Measurements from ENCODE around the gene ATXN7L1. TPM values are rescaled to one million over a fixed set of nuclear protein-coding genes. Genes with fewer than 3 reads are reported as not detected.

Gene ATXN7L1
- total RNA-seq, 1 experiment from 2014 or later: 14.6 TPM

DNA sequence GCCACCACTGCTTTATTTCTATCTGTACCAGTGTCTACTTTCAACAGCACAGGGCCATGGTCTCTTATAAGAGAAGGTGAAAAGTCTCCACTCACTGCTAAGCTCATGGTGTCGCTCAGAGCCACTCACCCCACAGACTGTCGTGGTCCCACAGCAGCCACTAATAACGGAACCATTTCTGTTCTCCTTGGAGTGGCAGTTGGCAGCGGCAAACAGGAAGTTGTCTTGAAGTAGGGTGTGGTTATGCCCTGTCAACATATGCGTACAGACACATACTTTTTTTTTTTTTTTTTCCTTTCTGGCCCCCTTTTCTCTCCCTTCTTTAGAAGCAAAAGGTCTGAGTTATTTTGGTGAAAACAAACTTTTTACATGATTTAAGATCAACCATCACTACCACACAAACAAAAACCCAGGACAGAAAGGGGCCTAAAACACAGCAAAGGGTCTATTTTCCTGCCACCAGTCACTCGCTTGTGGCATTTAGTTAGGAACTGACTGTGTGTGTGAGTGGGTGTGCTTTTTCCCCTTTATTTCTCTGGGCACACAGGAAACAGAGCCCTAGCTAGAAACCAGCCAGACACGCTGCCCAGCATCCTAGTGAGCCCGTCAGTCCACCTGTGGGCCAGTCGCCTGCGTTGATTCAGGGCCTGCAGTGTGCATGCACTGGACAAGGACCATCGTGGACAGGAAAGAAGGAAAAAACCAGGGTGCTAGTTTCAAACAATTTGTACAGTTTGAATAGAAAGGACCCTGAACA lies 198.4 kb downstream of the ATXN7L1 start:
- BruUV-seq (replicated peaks): no TSS peak

DNA sequence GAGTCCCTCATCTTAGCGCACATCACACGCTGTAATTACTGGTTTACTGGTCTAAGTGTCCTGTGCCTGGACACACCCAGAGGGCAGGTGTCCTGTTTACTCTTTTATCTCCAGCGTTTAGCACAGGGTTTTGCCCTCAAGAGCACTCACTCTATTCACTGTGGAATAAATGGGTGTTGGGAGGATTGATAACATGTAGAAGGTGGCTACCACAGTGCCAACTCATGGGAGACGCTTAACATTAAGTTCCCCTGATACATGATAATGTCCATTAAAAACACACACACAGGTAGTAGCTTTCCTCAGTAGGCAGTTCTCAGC lies 199.0 kb downstream of the ATXN7L1 start:
- CTCF ChIA-PET: interaction anchor here (1.1 kb wide), 1 partner anchor 20 kb away, joined by 3 read pairs; no protein-coding TSS in a partner anchor

More for the DNA sequence above, 198.4 kb downstream of the ATXN7L1 start:
- Histone ChIP-seq H3K9me3 (ENCODE audit: insufficient read depth, low read depth) (no peaks in the 10 kb centered on the region), H3K27ac (no peak overlapping the region), H3K36me3 (ENCODE audit: low read depth) (no peaks in the 10 kb centered on the region), H4K20me1 (ENCODE audit: insufficient read depth) (no peaks in the 10 kb centered on the region), H3K79me2 (ENCODE audit: low read depth) (no peaks in the 10 kb centered on the region), H3K4me2 (no peak overlapping the region), H2AFZ (no peak overlapping the region), H3K4me3 (no peak overlapping the region), H3K27me3 (ENCODE audit: insufficient read depth, low read depth) (no peaks in the 10 kb centered on the region), H3K9me2 (ENCODE audit: insufficient read depth) (no peaks in the 10 kb centered on the region), H3F3A (ENCODE audit: insufficient read depth, low read depth) (peaks cover 9% of the 10 kb centered on the region; the same call in 1 of the 2 replicates), H3K4me1 (replicated peaks; ENCODE audit: insufficient read depth) (peaks cover 17% of the 10 kb centered on the region)
- intact Hi-C loops (cut with micrococcal nuclease; ENCODE audit: unreplicated experiment): no loop called here
- DNase-seq: no peak
- POLR2A ChIA-PET (ENCODE audit: unreplicated experiment): no interaction called here
- TF ChIP-seq, protein P1, sequence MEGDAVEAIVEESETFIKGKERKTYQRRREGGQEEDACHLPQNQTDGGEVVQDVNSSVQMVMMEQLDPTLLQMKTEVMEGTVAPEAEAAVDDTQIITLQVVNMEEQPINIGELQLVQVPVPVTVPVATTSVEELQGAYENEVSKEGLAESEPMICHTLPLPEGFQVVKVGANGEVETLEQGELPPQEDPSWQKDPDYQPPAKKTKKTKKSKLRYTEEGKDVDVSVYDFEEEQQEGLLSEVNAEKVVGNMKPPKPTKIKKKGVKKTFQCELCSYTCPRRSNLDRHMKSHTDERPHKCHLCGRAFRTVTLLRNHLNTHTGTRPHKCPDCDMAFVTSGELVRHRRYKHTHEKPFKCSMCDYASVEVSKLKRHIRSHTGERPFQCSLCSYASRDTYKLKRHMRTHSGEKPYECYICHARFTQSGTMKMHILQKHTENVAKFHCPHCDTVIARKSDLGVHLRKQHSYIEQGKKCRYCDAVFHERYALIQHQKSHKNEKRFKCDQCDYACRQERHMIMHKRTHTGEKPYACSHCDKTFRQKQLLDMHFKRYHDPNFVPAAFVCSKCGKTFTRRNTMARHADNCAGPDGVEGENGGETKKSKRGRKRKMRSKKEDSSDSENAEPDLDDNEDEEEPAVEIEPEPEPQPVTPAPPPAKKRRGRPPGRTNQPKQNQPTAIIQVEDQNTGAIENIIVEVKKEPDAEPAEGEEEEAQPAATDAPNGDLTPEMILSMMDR (conservative IDR thresholded peaks at IDR 0.05): no peak
- CTCF ChIA-PET: interaction anchor here (1.1 kb wide), 1 partner anchor 20 kb away, joined by 3 read pairs; no protein-coding TSS in a partner anchor

DNA sequence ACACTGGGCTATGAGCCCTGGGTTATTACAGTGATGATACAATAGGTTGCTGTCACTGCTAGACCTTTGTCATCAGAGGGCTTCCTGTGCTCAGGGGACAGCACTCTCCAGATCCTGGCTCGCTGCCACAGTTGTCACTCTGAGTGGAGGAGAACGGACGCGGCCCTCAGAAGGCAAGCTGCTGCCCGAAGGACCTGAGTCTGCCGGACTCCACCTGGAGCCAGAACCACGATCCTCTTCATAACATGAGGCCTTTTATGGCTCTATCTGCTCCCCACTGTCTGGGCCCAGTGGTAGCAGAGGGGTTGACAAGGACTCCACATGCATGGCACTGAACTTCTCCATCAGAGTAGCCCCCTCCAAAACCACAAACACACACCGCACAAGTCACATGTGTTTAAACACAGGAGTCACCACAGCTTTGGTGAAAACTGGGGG lies 200.4 kb downstream of the ATXN7L1 start:
- Histone ChIP-seq H3K9me2 (ENCODE audit: insufficient read depth) (no peaks in the 10 kb centered on the region), H3K36me3 (ENCODE audit: low read depth) (no peaks in the 10 kb centered on the region), H3K4me3 (no peak overlapping the region), H3K79me2 (ENCODE audit: low read depth) (no peaks in the 10 kb centered on the region), H3K27me3 (ENCODE audit: insufficient read depth, low read depth) (no peaks in the 10 kb centered on the region), H2AFZ (no peak overlapping the region), H3F3A (ENCODE audit: insufficient read depth, low read depth) (peaks cover 9% of the 10 kb centered on the region; the same call in 1 of the 2 replicates), H3K4me1 (replicated peaks; ENCODE audit: insufficient read depth) (peaks cover 18% of the 10 kb centered on the region), H3K4me2 (no peak overlapping the region), H3K27ac (no peak overlapping the region), H3K9me3 (ENCODE audit: insufficient read depth, low read depth) (no peaks in the 10 kb centered on the region), H4K20me1 (ENCODE audit: insufficient read depth) (no peaks in the 10 kb centered on the region)
- ChIA-PET POLR2A (ENCODE audit: unreplicated experiment) (no interaction called here), CTCF (no interaction called here)
- BruUV-seq (replicated peaks): no TSS peak
- intact Hi-C loops (cut with micrococcal nuclease; ENCODE audit: unreplicated experiment): no loop called here
- DNase-seq: no peak
- TF ChIP-seq, protein P1 (conservative IDR thresholded peaks at IDR 0.05): no peak

More for the DNA sequence above, 199.0 kb downstream of the ATXN7L1 start:
- Histone ChIP-seq H3K27me3 (ENCODE audit: insufficient read depth, low read depth) (no peaks in the 10 kb centered on the region), H3F3A (ENCODE audit: insufficient read depth, low read depth) (peaks cover 9% of the 10 kb centered on the region; the same call in 1 of the 2 replicates), H2AFZ (no peak overlapping the region), H3K4me1 (replicated peaks; ENCODE audit: insufficient read depth) (peaks cover 18% of the 10 kb centered on the region), H3K9me3 (ENCODE audit: insufficient read depth, low read depth) (no peaks in the 10 kb centered on the region), H4K20me1 (ENCODE audit: insufficient read depth) (no peaks in the 10 kb centered on the region), H3K36me3 (ENCODE audit: low read depth) (no peaks in the 10 kb centered on the region), H3K4me2 (no peak overlapping the region), H3K27ac (no peak overlapping the region), H3K4me3 (no peak overlapping the region), H3K9me2 (ENCODE audit: insufficient read depth) (no peaks in the 10 kb centered on the region), H3K79me2 (ENCODE audit: low read depth) (no peaks in the 10 kb centered on the region)
- no peak for DNase-seq
- intact Hi-C loops (cut with micrococcal nuclease; ENCODE audit: unreplicated experiment): no loop called here
- POLR2A ChIA-PET (ENCODE audit: unreplicated experiment): no interaction called here
- BruUV-seq (replicated peaks): no TSS peak
- TF ChIP-seq, protein P1 (conservative IDR thresholded peaks at IDR 0.05): no peak
- no peak for TF ChIP-seq EZH2 (IDR thresholded peaks at IDR 0.05; ENCODE audit: low read depth)
